Measurements from ENCODE around the gene OSBP2. TPM values are rescaled to one million over a fixed set of nuclear protein-coding genes. Genes with fewer than 3 reads are reported as not detected.

OSBP2 gene, protein sequence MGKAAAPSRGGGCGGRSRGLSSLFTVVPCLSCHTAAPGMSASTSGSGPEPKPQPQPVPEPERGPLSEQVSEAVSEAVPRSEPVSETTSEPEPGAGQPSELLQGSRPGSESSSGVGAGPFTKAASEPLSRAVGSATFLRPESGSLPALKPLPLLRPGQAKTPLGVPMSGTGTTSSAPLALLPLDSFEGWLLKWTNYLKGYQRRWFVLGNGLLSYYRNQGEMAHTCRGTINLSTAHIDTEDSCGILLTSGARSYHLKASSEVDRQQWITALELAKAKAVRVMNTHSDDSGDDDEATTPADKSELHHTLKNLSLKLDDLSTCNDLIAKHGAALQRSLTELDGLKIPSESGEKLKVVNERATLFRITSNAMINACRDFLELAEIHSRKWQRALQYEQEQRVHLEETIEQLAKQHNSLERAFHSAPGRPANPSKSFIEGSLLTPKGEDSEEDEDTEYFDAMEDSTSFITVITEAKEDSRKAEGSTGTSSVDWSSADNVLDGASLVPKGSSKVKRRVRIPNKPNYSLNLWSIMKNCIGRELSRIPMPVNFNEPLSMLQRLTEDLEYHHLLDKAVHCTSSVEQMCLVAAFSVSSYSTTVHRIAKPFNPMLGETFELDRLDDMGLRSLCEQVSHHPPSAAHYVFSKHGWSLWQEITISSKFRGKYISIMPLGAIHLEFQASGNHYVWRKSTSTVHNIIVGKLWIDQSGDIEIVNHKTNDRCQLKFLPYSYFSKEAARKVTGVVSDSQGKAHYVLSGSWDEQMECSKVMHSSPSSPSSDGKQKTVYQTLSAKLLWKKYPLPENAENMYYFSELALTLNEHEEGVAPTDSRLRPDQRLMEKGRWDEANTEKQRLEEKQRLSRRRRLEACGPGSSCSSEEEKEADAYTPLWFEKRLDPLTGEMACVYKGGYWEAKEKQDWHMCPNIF
- 77.2 TPM for polyA plus RNA-seq
- long read RNA-seq, donor 1, transcript OSBP2-206 (12 exons, 3,050 nt) = major isoform, 9 of 11 reads
- long read RNA-seq, donor 1, partial matches to known transcripts = 0 of 11 reads
- long read RNA-seq, donor 1, other reads (novel, unspliced or antisense) = 0 of 11 reads
- long read RNA-seq, donor 2, transcript OSBP2-206 (12 exons, 3,050 nt) = major isoform, 11 of 46 reads
- long read RNA-seq, donor 2, partial matches to known transcripts = 35 of 46 reads
- long read RNA-seq, donor 2, other reads (novel, unspliced or antisense) = 0 of 46 reads
- long read RNA-seq, donor 3, transcript OSBP2-206 (12 exons, 3,050 nt) = major isoform, 6 of 33 reads
- long read RNA-seq, donor 3, partial matches to known transcripts = 26 of 33 reads
- long read RNA-seq, donor 3, other reads (novel, unspliced or antisense) = 0 of 33 reads
- long read RNA-seq, donor 4, partial matches to known transcripts = 7 of 7 reads
- long read RNA-seq, donor 4, other reads (novel, unspliced or antisense) = 0 of 7 reads
- long read RNA-seq, donor 5, partial matches to known transcripts = 0 of 2 reads
- long read RNA-seq, donor 5, other reads (novel, unspliced or antisense) = 0 of 2 reads
- long read RNA-seq, donor 6, partial matches to known transcripts = 41 of 45 reads
- long read RNA-seq, donor 6, other reads (novel, unspliced or antisense) = 0 of 45 reads
- long read RNA-seq, donor 7 = 0 reads
- long read RNA-seq, donor 8, transcript OSBP2-206 (12 exons, 3,050 nt) = major isoform, 12 of 26 reads
- long read RNA-seq, donor 8, partial matches to known transcripts = 14 of 26 reads
- long read RNA-seq, donor 8, other reads (novel, unspliced or antisense) = 0 of 26 reads
- long read RNA-seq, donor 9, transcript OSBP2-206 (12 exons, 3,050 nt) = major isoform, 6 of 13 reads
- long read RNA-seq, donor 9, partial matches to known transcripts = 6 of 13 reads
- long read RNA-seq, donor 9, other reads (novel, unspliced or antisense) = 0 of 13 reads
- long read RNA-seq, donor 10, transcript OSBP2-206 (12 exons, 3,050 nt) = major isoform, 9 of 26 reads
- long read RNA-seq, donor 10, partial matches to known transcripts = 11 of 26 reads
- long read RNA-seq, donor 10, other reads (novel, unspliced or antisense) = 0 of 26 reads
- long read RNA-seq, donor 11, transcript OSBP2-206 (12 exons, 3,050 nt) = major isoform, 10 of 11 reads
- long read RNA-seq, donor 11, partial matches to known transcripts = 0 of 11 reads
- long read RNA-seq, donor 11, other reads (novel, unspliced or antisense) = 0 of 11 reads

DNA sequence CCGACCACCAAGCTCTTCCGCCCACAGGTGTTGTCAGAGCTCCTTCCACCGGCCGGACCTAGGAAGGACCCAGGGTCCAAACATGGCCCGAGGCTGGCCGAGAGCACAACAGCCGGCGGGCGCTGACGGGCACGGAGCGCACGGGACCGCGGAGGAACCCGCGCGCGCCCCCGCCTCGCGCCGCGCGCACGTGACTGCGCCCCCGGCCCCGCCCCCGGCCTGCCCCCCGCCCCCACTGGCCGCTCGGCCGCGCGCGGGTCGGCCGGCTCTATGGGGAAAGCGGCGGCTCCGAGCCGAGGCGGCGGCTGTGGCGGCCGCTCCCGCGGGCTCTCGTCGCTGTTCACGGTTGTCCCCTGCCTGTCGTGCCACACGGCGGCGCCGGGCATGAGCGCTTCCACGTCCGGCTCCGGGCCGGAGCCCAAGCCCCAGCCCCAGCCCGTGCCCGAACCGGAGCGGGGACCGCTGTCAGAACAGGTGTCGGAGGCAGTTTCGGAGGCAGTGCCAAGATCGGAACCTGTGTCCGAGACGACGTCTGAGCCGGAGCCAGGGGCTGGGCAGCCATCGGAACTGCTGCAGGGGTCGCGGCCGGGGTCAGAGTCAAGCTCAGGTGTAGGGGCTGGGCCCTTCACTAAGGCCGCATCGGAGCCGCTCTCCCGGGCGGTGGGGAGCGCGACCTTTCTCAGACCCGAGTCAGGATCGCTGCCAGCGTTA is at the start of gene OSBP2:
Gene OSBP2 (plus strand): TSS at position 235 of the 711 bp plus-strand sequence. CDS start 36 bp downstream, at position 271.
- no peaks in the 10 kb centered on the region for H3K9me3 ChIP-seq (ENCODE audit: control insufficient read depth, low read depth, low read length)
- WGBS (ENCODE audit: insufficient coverage, low lambda C conversion rate) = no CpG with 5 or more reads among the region's 88 CpGs
- H3K36me3 ChIP-seq (ENCODE audit: control insufficient read depth, insufficient read depth, low read length) = no peaks in the 10 kb centered on the region
- H3K4me1 ChIP-seq (ENCODE audit: control insufficient read depth, insufficient read depth, low read length) = peaks cover 5% of the 10 kb centered on the region
- H3K27ac ChIP-seq (ENCODE audit: low read length) = peak within 1 kb of the TSS; percentile 83
- peak in 1 of 2 donors; percentile 48 for DNase-seq
- peaks cover 10% of the 10 kb centered on the region for H3K27me3 ChIP-seq (ENCODE audit: control insufficient read depth, insufficient read depth, low read length)
- peak within 1 kb of the TSS; percentile 86 for H3K4me3 ChIP-seq (ENCODE audit: low read length)

DNA sequence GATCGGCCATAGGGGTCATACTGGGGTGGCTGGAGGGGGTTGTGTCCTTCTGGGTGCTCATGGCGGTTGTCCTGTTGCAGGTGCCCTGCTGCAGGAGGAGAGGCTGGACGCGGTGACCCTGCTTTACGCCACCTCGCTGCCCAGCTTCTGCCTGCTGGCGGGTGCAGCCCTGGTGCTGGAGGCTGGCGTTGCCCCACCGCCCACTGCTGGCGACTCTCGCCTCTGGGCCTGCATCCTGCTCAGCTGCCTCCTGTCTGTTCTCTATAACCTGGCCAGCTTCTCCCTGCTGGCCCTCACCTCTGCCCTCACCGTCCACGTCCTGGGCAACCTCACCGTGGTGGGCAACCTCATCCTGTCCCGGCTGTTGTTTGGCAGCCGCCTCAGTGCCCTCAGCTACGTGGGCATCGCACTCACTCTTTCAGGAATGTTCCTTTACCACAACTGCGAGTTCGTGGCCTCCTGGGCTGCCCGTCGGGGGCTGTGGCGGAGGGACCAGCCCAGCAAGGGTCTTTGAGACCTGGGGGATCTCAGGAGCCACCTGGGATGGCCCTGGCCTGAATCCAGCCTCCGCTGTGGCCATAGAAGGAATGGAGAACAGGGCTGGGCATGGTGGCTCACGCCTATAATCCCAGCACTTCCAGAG is 48.0 kb upstream of the OSBP2 start:
- Histone ChIP-seq H3K36me3 (ENCODE audit: control insufficient read depth, insufficient read depth, low read length) (no peaks in the 10 kb centered on the region), H3K27ac (ENCODE audit: low read length) (no peak overlapping the region), H3K4me1 (ENCODE audit: control insufficient read depth, insufficient read depth, low read length) (peaks cover 5% of the 10 kb centered on the region), H3K9me3 (ENCODE audit: control insufficient read depth, low read depth, low read length) (peaks cover 3% of the 10 kb centered on the region), H3K4me3 (ENCODE audit: low read length) (no peak overlapping the region), H3K27me3 (ENCODE audit: control insufficient read depth, insufficient read depth, low read length) (no peaks in the 10 kb centered on the region)
- no CpG with 5 or more reads among the region's 25 CpGs for WGBS (ENCODE audit: insufficient coverage, low lambda C conversion rate)
- DNase-seq = no peak

DNA sequence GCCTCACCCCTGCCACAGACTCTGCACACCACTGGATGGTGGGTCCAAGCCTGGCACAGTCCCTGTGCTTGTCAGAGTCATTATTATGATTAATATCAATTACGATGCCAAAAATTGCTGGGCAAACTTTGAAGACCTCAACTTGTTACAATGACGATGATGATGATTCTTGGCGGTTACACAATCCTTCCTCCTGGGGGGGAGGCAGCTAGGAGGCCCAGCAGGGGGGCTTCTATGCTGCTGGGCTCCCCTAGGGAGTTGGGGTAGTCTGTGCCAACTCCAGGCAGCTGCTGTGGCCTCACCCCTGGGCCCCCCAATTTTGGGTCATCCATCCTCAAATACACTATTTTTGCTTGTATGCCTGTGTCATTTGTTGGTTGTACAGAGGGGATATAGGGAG is 47.1 kb upstream of the OSBP2 start:
- H3K4me1 ChIP-seq (ENCODE audit: control insufficient read depth, insufficient read depth, low read length) = peaks cover 5% of the 10 kb centered on the region
- no peaks in the 10 kb centered on the region for H3K36me3 ChIP-seq (ENCODE audit: control insufficient read depth, insufficient read depth, low read length)
- H3K27ac ChIP-seq (ENCODE audit: low read length) = no peak overlapping the region
- DNase-seq = no peak
- no peaks in the 10 kb centered on the region for H3K27me3 ChIP-seq (ENCODE audit: control insufficient read depth, insufficient read depth, low read length)
- H3K4me3 ChIP-seq (ENCODE audit: low read length) = no peak overlapping the region
- peaks cover 3% of the 10 kb centered on the region for H3K9me3 ChIP-seq (ENCODE audit: control insufficient read depth, low read depth, low read length)
- WGBS (ENCODE audit: insufficient coverage, low lambda C conversion rate) = no CpG with 5 or more reads among the region's 3 CpGs

DNA sequence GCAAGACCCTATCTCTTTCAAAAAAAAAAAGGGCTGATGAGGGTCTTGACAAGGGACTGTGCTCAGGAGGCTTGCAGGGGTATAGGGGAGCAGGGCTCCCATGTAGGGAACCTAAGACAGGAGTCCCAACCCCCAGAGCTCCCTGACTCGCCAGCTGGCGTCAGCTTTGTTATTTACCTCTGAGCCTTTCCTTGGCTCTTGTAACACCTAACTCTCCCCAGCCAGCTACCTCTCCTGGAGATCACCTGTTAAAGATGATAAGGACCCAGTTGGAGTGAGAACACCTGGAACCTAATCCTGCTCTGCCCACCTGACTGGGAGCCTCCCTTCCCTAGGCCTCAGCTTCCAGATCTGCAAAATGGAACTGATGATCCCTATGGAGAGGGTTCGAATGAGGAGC is 45.8 kb upstream of the OSBP2 start:
- H3K4me3 ChIP-seq (ENCODE audit: low read length) = no peak overlapping the region
- H3K4me1 ChIP-seq (ENCODE audit: control insufficient read depth, insufficient read depth, low read length) = peaks cover 5% of the 10 kb centered on the region
- no CpG with 5 or more reads among the region's 3 CpGs for WGBS (ENCODE audit: insufficient coverage, low lambda C conversion rate)
- DNase-seq = no peak
- H3K9me3 ChIP-seq (ENCODE audit: control insufficient read depth, low read depth, low read length) = peaks cover 3% of the 10 kb centered on the region
- H3K27ac ChIP-seq (ENCODE audit: low read length) = no peak overlapping the region
- no peaks in the 10 kb centered on the region for H3K27me3 ChIP-seq (ENCODE audit: control insufficient read depth, insufficient read depth, low read length)
- H3K36me3 ChIP-seq (ENCODE audit: control insufficient read depth, insufficient read depth, low read length) = no peaks in the 10 kb centered on the region

DNA sequence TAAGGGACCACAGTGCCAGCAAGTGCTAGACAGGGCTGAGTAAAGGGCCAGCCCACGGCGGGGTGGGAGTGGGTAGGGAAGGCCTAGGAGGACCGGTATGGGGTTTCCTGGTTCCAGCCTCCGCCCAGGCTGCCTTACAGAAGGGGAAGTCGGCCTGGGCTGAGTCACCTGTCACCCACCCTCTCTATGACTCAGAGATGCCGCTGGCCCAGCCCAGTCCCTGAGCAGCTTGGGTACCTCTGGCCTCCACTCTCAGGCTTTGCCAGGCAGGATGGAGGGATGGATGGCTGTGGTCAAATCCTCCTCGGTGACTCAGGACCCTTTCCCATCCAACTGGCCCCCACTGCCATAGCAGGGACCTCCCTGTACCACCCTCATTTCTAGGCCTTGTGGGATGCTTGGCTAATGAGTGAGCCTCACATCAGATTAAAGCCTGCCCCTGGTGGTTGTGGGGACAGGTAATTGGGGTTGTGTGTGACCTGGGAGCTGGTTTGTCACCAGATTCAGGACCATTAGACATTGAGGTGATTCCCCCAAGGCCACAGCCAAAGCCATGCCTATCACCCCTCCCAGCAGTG is 45.2 kb upstream of the OSBP2 start:
- peaks cover 3% of the 10 kb centered on the region for H3K9me3 ChIP-seq (ENCODE audit: control insufficient read depth, low read depth, low read length)
- no CpG with 5 or more reads among the region's 7 CpGs for WGBS (ENCODE audit: insufficient coverage, low lambda C conversion rate)
- no peaks in the 10 kb centered on the region for H3K36me3 ChIP-seq (ENCODE audit: control insufficient read depth, insufficient read depth, low read length)
- H3K4me3 ChIP-seq (ENCODE audit: low read length) = no peak overlapping the region
- no peaks in the 10 kb centered on the region for H3K27me3 ChIP-seq (ENCODE audit: control insufficient read depth, insufficient read depth, low read length)
- H3K4me1 ChIP-seq (ENCODE audit: control insufficient read depth, insufficient read depth, low read length) = peaks cover 5% of the 10 kb centered on the region
- DNase-seq = peak in 1 of 2 donors; percentile 41
- no peak overlapping the region for H3K27ac ChIP-seq (ENCODE audit: low read length)

DNA sequence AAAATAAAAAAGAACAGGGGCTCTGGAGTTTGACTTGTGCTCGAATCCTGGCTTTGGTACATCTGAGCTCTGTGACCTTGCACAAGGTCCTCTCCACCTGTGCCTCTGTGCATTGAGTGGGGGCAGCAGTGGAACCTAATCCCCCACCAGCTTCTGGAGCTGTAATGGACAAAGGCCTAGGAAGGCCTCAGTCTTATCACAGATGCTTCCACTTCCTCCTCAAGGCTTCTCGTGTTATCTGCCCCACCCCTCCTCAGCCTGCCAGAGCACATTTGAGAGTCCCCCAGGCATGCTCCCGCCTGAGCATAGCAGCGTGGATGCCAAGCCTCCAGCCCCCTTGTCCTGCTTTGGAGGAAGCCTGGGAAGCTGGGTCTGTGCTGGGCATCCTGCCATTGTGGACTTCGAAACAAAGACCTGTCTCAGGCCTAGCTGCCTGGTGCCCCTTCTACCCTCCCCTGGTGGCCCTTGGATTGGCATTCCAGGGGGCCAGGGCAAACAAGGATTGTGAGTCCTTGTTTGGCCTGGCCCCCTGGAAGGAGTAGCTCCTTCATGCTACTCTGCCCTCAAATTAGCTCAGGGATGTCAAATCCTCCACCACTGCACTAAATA is 44.1 kb upstream of the OSBP2 start:
- Histone ChIP-seq H3K4me3 (ENCODE audit: low read length) (no peak overlapping the region), H3K27me3 (ENCODE audit: control insufficient read depth, insufficient read depth, low read length) (no peaks in the 10 kb centered on the region), H3K36me3 (ENCODE audit: control insufficient read depth, insufficient read depth, low read length) (no peaks in the 10 kb centered on the region), H3K27ac (ENCODE audit: low read length) (no peak overlapping the region), H3K4me1 (ENCODE audit: control insufficient read depth, insufficient read depth, low read length) (peaks cover 5% of the 10 kb centered on the region), H3K9me3 (ENCODE audit: control insufficient read depth, low read depth, low read length) (peaks cover 3% of the 10 kb centered on the region)
- 17% methylated on average over 1 of the region's 5 CpGs for WGBS (ENCODE audit: insufficient coverage, low lambda C conversion rate)
- peak in 1 of 2 donors; percentile 24 for DNase-seq

DNA sequence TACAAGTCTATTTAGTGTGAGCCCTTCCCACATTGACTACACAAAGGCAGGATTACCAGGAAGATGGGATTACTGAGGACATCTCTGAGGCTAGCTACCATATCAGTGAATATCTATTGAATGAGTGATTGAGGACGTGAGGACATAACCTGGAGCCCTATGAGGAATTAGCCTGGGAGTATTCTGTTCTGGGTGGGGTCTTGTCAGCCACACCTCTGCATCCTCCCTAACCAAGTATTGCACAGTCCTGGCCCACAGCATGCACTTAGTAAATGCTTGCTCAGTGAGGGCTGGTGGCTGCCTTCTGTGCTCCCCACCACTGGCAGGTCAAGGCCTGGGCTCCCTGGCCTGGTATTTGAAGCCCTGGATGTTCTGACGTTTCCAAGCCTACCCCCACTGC is 41.8 kb upstream of the OSBP2 start:
- H3K27me3 ChIP-seq (ENCODE audit: control insufficient read depth, insufficient read depth, low read length) = no peaks in the 10 kb centered on the region
- peaks cover 5% of the 10 kb centered on the region for H3K4me1 ChIP-seq (ENCODE audit: control insufficient read depth, insufficient read depth, low read length)
- H3K4me3 ChIP-seq (ENCODE audit: low read length) = no peak overlapping the region
- H3K9me3 ChIP-seq (ENCODE audit: control insufficient read depth, low read depth, low read length) = no peaks in the 10 kb centered on the region
- WGBS (ENCODE audit: insufficient coverage, low lambda C conversion rate) = 60% methylated on average over 1 of the region's 2 CpGs
- DNase-seq = no peak
- H3K27ac ChIP-seq (ENCODE audit: low read length) = no peak overlapping the region
- H3K36me3 ChIP-seq (ENCODE audit: control insufficient read depth, insufficient read depth, low read length) = no peaks in the 10 kb centered on the region

DNA sequence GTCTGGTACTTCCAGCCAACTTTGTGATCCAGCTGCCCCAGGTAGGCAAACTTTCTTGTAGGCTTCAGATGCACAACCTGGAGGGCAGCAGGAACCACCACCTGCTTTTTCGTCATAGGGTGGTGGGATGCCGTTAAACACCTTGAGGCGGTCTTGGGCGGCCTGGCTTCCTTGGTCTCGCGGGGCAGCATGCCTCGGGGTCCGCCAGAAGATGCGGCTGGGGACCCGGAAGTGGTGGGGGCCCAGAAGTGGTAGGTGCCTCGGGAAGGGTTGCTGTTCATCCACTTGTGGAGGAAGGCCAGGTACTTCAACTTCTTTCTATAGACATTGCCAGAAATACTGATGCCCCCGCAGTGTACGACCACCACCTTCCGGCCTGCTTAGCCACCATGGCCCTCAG is 40.3 kb upstream of the OSBP2 start:
- Histone ChIP-seq H3K36me3 (ENCODE audit: control insufficient read depth, insufficient read depth, low read length) (no peaks in the 10 kb centered on the region), H3K4me1 (ENCODE audit: control insufficient read depth, insufficient read depth, low read length) (peaks cover 5% of the 10 kb centered on the region), H3K27ac (ENCODE audit: low read length) (no peak overlapping the region), H3K9me3 (ENCODE audit: control insufficient read depth, low read depth, low read length) (no peaks in the 10 kb centered on the region), H3K4me3 (ENCODE audit: low read length) (no peak overlapping the region), H3K27me3 (ENCODE audit: control insufficient read depth, insufficient read depth, low read length) (no peaks in the 10 kb centered on the region)
- WGBS (ENCODE audit: insufficient coverage, low lambda C conversion rate) = no CpG with 5 or more reads among the region's 14 CpGs
- no peak for DNase-seq

All from large intestine (tissue), 12 donors.